ENCODE measurements around the gene DHX15.

DNA sequence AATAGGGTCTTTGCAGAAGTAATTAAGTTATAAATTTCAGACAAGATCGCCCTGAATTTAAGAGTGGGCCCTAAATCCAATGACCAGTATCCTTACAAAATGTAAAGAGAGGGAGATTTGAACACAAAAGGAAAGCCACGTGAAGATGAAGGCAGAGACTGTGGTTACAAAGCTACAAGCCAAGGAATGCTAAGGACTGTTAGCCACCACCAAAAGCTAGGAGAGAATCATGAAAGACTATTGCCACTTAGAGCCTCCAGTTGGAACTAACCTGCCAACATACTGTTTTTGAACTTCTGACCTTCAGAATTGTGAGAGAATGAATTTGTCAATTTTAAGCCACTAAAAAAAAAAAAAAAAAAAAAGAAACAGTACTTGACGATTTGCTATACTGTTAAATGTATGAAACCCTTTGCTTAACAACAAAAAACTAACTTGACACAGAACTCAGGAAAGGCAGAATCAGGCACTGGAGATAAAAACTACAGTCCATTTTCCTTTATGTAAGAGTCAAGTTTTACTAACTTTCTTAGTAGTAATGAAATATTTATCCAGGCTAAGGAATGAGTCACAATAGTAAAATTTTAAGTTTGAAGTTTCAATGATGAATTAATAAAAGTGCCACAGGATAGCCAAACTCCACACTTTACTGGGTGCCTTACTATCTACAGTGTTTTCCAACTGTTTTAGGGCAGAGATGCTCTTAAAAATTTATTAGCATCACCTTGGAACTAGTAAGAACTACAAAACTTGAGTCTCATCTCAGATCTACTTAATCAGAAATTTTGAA, 25.1 kb downstream of the DHX15 start:
- no peak for TF ChIP-seq POLR2AphosphoS5 (IDR thresholded peaks at IDR 0.05)
- no peak for TF ChIP-seq POLR2A (IDR thresholded peaks at IDR 0.05)
- TF ChIP-seq, protein P1, sequence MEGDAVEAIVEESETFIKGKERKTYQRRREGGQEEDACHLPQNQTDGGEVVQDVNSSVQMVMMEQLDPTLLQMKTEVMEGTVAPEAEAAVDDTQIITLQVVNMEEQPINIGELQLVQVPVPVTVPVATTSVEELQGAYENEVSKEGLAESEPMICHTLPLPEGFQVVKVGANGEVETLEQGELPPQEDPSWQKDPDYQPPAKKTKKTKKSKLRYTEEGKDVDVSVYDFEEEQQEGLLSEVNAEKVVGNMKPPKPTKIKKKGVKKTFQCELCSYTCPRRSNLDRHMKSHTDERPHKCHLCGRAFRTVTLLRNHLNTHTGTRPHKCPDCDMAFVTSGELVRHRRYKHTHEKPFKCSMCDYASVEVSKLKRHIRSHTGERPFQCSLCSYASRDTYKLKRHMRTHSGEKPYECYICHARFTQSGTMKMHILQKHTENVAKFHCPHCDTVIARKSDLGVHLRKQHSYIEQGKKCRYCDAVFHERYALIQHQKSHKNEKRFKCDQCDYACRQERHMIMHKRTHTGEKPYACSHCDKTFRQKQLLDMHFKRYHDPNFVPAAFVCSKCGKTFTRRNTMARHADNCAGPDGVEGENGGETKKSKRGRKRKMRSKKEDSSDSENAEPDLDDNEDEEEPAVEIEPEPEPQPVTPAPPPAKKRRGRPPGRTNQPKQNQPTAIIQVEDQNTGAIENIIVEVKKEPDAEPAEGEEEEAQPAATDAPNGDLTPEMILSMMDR (IDR thresholded peaks at IDR 0.05): no peak
- TF ChIP-seq EP300 (IDR thresholded peaks at IDR 0.05; ENCODE audit: low read depth): no peak
